ENCODE data around the gene CENPO.

GRCh38 chr2:24834733-24835395, 41.6 kb downstream of the CENPO start:
- TF ChIP-seq POLR2AphosphoS5 (IDR thresholded peaks at IDR 0.05) = no peak
- TF ChIP-seq CTCF (IDR thresholded peaks at IDR 0.05) = no peak
- no peak for TF ChIP-seq EP300 (IDR thresholded peaks at IDR 0.05; ENCODE audit: low read depth)

Data from transverse colon (tissue), 4 donors.